COLO829 (cell line): ENCODE data around the gene SLC1A4.
A peak's percentile ranks its signal among the peaks of the same experiment; 100 is the strongest.
"Not testable (repeated sequence)": the region's sequence is repeated elsewhere in the genome, so short reads cannot be mapped to it uniquely, and the experiment has no call there.

ENCODE experiments used
- DNase-seq: peaks from one replicate; pipeline ENCODE4 v3.0.0; 2012; ENCODE audit warnings: low spot score

The SLC1A4 gene

GRCh38 chr2:65026704-65027464 lies 37.7 kb downstream of the SLC1A4 start:
- no peak for DNase-seq

GRCh38 chr2:65027616-65028244 lies 38.5 kb downstream of the SLC1A4 start:
- no peak for DNase-seq

GRCh38 chr2:65030476-65031332 lies 41.5 kb downstream of the SLC1A4 start:
- no peak for DNase-seq

- peak; percentile 50 for DNase-seq
These were observed 42.3 kb downstream of the SLC1A4 start for GRCh38 chr2:65031341-65032018.

GRCh38 chr2:65032019-65032975 lies 43.1 kb downstream of the SLC1A4 start:
- DNase-seq: no peak

- DNase-seq: no peak
These were observed 44.0 kb downstream of the SLC1A4 start for GRCh38 chr2:65033178-65033577.

- DNase-seq: not testable (repeated sequence)
These were observed 44.5 kb downstream of the SLC1A4 start for GRCh38 chr2:65033667-65034066.

GRCh38 chr2:65035351-65035943 lies 46.2 kb downstream of the SLC1A4 start:
- DNase-seq: no peak

- no peak for DNase-seq
These were observed 48.0 kb downstream of the SLC1A4 start for GRCh38 chr2:65037178-65037577.

- DNase-seq: no peak
These were observed 50.4 kb downstream of the SLC1A4 start for GRCh38 chr2:65039640-65040039.

- peak; percentile 83 for DNase-seq
These were observed 51.4 kb downstream of the SLC1A4 start for GRCh38 chr2:65040400-65041261.

GRCh38 chr2:65043001-65043400 lies 53.8 kb downstream of the SLC1A4 start:
- DNase-seq: no peak

- no peak for DNase-seq
These were observed 55.0 kb downstream of the SLC1A4 start for GRCh38 chr2:65044097-65044735.

- no peak for DNase-seq
These were observed 56.5 kb downstream of the SLC1A4 start for GRCh38 chr2:65045651-65046050.

- DNase-seq: no peak
These were observed 57.6 kb downstream of the SLC1A4 start for GRCh38 chr2:65046633-65047407.

GRCh38 chr2:65049010-65049639 lies 59.9 kb downstream of the SLC1A4 start:
- DNase-seq: no peak

- DNase-seq: no peak
These were observed 61.7 kb downstream of the SLC1A4 start for GRCh38 chr2:65050931-65051330.

GRCh38 chr2:65053199-65053598 lies 64.0 kb downstream of the SLC1A4 start:
- DNase-seq: no peak
